Measurements from ENCODE around the gene PRDM10.
A peak's percentile ranks its signal among the peaks of the same experiment; 100 is the strongest.
"Not testable (repeated sequence)": the region's sequence is repeated elsewhere in the genome, so short reads cannot be mapped to it uniquely, and the experiment has no call there.

The PRDM10 gene

GRCh38 chr11:130002352-130002845 lies at the start of gene PRDM10:
PRDM10 (minus strand) TSS chr11:130002835; CDS start chr11:129960964, 41,871 bp downstream.
- FAIRE-seq (no peak), DNase-seq (ENCODE audit: low spot score) (peak; percentile 86)

- no peak for FAIRE-seq
Observed at GRCh38 chr11:130051082-130051481, 48.4 kb upstream of the PRDM10 start.

GRCh38 chr11:130050257-130050656 lies 47.6 kb upstream of the PRDM10 start:
- no peak for DNase-seq (ENCODE audit: low spot score)

More at GRCh38 chr11:130051082-130051481, 48.4 kb upstream of the PRDM10 start:
- DNase-seq (ENCODE audit: low spot score) = no peak

GRCh38 chr11:130049328-130049771 lies 46.7 kb upstream of the PRDM10 start:
- FAIRE-seq (no peak), DNase-seq (ENCODE audit: low spot score) (no peak)

More at GRCh38 chr11:130050257-130050656, 47.6 kb upstream of the PRDM10 start:
- no peak for FAIRE-seq

GRCh38 chr11:130047141-130047540 lies 44.5 kb upstream of the PRDM10 start:
- FAIRE-seq = no peak

GRCh38 chr11:130043575-130043974 lies 40.9 kb upstream of the PRDM10 start:
- FAIRE-seq (no peak), DNase-seq (ENCODE audit: low spot score) (no peak)

More at GRCh38 chr11:130047141-130047540, 44.5 kb upstream of the PRDM10 start:
- DNase-seq (ENCODE audit: low spot score) = no peak

GRCh38 chr11:130042093-130042591 lies 39.5 kb upstream of the PRDM10 start:
- DNase-seq (ENCODE audit: low spot score) (no peak), FAIRE-seq (no peak)

- DNase-seq (ENCODE audit: low spot score) (no peak), FAIRE-seq (no peak)
Observed at GRCh38 chr11:130040281-130040940, 37.8 kb upstream of the PRDM10 start.

GRCh38 chr11:130037881-130038585 lies 35.4 kb upstream of the PRDM10 start:
- no peak for FAIRE-seq
- DNase-seq (ENCODE audit: low spot score) = peak; percentile 20

GRCh38 chr11:130037058-130037457 lies 34.4 kb upstream of the PRDM10 start:
- peak; percentile 26 for DNase-seq (ENCODE audit: low spot score)
- FAIRE-seq = no peak

- no peak for DNase-seq (ENCODE audit: low spot score)
- FAIRE-seq = no peak
Observed at GRCh38 chr11:130034236-130034635, 31.6 kb upstream of the PRDM10 start.

- no peak for DNase-seq (ENCODE audit: low spot score)
Observed at GRCh38 chr11:130032931-130033330, 30.3 kb upstream of the PRDM10 start.

GRCh38 chr11:130031945-130032344 lies 29.3 kb upstream of the PRDM10 start:
- FAIRE-seq (no peak), DNase-seq (ENCODE audit: low spot score) (no peak)

More at GRCh38 chr11:130032931-130033330, 30.3 kb upstream of the PRDM10 start:
- FAIRE-seq = no peak

- FAIRE-seq = no peak
- no peak for DNase-seq (ENCODE audit: low spot score)
Observed at GRCh38 chr11:130031056-130031455, 28.4 kb upstream of the PRDM10 start.

- no peak for DNase-seq (ENCODE audit: low spot score)
- FAIRE-seq = no peak
Observed at GRCh38 chr11:130029137-130029536, 26.5 kb upstream of the PRDM10 start.

GRCh38 chr11:130025371-130025770 lies 22.7 kb upstream of the PRDM10 start:
- no peak for FAIRE-seq
- no peak for DNase-seq (ENCODE audit: low spot score)

- DNase-seq (ENCODE audit: low spot score) (no peak), FAIRE-seq (no peak)
Observed at GRCh38 chr11:130024361-130024760, 21.7 kb upstream of the PRDM10 start.

- FAIRE-seq (no peak), DNase-seq (ENCODE audit: low spot score) (peak; percentile 71)
Observed at GRCh38 chr11:130023204-130023603, 20.6 kb upstream of the PRDM10 start.

- FAIRE-seq = no peak
Observed at GRCh38 chr11:130022799-130023198, 20.2 kb upstream of the PRDM10 start.

GRCh38 chr11:130021606-130022005 lies 19.0 kb upstream of the PRDM10 start:
- not testable (repeated sequence) for FAIRE-seq

More at GRCh38 chr11:130022799-130023198, 20.2 kb upstream of the PRDM10 start:
- no peak for DNase-seq (ENCODE audit: low spot score)

GRCh38 chr11:130020323-130020722 lies 17.7 kb upstream of the PRDM10 start:
- no peak for FAIRE-seq
- DNase-seq (ENCODE audit: low spot score) = peak; percentile 33

More at GRCh38 chr11:130021606-130022005, 19.0 kb upstream of the PRDM10 start:
- DNase-seq (ENCODE audit: low spot score) = not testable (repeated sequence)

GRCh38 chr11:130015846-130016245 lies 13.2 kb upstream of the PRDM10 start:
- DNase-seq (ENCODE audit: low spot score); FAIRE-seq: not testable (repeated sequence)
